Measurements from ENCODE around the gene GPR52.

Gene GPR52

DNA sequence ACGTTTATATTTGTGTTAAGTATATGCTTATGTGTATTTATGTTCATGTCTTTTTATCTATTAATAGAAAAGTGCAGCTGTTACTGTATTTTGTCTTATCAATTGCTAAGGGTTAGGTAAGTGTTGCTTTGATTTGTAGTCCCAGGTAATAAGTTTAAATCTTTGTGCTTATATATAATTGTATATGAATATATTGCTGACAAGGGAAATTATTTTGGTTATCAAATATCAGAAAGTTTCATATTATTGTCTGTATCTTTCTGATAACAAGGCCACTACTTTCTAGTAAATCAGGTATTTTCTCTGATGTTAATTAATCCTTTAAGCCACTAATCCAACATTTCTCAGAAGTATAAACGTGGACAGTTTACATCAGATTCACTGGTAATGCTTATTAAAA, 21.3 kb downstream of the GPR52 start:
- DNase-seq = no peak

DNA sequence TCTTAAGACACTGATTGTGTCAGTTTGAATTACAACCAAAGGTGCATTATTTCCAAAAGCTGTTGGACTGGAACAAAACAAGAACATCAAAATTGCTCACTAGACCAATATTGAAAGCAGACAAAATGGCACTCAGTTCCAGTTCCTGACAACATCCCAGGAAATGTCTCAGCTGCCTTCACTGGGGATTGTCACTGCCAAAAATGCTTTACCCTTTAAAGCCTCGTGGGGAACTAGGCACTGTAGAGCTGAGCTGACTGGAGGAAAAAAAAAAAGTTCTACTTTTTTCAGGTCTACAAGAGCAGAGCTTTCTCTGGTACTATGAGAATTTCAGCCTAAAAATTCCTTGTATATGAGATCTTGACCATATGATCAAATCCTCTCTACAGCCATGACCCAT, 21.9 kb downstream of the GPR52 start:
- no peak for DNase-seq

DNA sequence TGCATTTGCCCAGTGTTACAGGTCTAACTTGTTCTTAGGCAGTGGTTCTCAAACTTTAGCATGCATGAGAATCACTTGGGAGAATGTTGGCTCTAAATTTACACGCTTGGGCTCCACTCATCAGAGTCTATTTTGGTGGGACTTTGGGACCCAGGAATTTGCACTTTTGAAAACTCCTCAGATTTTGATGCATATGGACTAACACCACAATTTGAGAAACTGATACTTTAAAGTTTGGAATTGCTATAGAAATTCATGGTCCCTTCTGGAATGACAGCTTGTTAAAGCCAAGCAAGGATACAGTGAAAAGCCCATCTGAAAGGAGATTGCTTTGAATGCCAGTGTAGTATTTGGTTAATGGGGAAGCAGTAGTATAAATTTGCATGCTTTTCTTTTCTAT, 31.5 kb downstream of the GPR52 start:
- DNase-seq = no peak

DNA sequence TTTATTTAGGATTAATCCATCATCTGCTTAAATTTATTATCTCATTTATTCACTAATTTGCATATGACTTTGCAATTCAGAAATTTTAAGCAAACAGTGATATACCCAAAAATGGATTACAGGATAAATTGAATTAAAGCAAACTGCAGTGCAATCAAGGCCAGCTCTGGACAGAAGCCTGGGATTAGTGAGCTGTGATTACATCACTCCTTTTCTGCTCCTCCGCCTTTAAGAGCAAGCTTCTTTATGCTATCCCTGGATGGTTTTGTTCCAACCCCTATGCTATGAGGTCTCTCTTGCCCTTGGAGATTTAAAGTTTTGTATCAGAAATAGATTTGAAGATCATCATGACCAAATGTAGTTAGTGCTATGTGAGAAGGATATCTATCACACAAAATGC, 32.6 kb downstream of the GPR52 start:
- no peak for DNase-seq

DNA sequence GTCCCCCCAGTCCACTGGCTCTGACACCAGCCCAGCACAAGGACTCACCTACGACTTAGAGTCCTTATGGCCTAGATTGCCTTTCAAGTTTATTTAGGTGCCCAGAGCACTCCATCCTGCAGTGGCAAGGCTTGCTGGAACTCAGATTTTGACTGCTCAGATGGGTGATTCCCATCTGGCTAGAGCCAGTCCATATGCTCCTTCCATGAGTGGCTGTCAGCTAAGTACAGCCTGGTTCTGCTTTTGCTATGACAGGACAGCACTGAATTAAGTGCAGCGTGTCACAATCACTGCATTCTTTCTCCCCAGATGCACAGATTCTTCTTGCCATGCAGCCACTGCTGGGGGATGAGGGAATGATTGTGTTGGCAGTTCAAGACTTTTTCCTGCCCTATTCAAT, 43.8 kb downstream of the GPR52 start:
- no peak for DNase-seq

DNA sequence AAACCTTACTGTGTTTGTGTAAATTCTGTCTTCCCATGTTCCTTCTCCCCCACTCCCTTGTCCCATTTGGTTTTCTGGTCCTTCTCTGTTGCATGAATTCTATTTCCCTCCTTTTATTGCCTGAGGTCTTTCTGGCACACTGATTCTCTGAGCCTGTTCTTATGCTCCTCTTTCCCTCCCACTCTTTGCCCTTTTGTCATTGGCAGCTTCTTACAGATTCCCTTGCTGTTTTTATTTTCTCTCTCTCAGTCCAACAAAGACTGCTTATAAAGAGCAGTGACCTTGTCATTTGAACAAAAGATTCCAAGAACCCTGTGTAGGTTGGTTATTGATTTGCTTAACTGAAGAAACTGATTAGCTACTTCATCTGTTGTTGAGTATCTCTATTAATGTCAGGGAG, 49.7 kb downstream of the GPR52 start:
- DNase-seq = no peak

Data from activated T-cell treated with anti-CD3 and anti-CD28 coated beads for 4 hours (primary cell).